HL-60 (cell line): ENCODE measurements around the gene ANO7.

ENCODE experiments used
- CTCF ChIP-seq: IDR thresholded peaks from one replicate; pipeline ENCODE4 v1.5.1; 2011; ENCODE audit warnings: low read length, control low read depth, inconsistent platforms; ENCODE audit not compliant: insufficient read depth
- POLR2AphosphoS5 ChIP-seq: IDR thresholded peaks from 2 replicates; pipeline ENCODE4 v1.6.1; 2012; ENCODE audit warnings: low read depth
- TF ChIP-seq, protein P1 (sequence below): IDR thresholded peaks from 2 replicates; pipeline ENCODE4 v1.6.1; 2012; ENCODE audit warnings: low read depth; ENCODE audit not compliant: insufficient replicate concordance

DNA sequence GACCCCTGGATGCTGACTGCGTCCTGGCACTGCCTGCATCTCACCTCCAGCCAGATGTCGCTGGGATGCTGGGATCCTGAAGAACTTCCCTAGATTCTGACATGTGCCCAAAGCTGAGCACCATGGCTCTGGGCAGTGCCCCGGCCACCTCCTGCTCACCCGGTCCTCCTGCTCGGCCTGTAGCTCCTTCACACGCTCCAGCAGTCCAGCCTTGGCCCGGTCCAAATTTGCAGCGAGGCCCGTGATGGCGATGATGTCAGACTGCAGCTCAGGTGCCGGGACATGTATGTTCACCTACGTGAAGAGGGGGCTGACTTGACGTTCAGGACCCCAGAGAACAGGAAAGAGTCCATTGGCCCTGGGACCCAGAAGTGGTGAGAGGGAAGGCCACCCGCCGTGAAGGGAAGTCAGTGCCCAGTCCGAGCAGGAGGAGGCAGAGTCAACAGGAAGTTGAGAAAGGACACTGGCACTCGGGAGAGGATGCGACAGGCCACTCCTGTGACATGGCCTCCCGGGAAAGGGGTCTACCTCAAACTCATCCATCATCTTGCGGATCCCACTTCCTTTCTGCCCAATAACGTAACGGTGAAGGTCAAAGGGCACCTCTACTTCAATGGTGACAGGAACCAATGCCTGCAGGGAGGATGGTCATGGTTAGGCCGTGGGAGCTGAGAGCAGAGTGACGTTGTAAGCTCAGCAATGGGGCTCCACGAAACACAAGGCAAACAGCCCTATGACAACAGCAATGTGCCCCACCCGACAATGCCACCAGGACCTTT lies 46.7 kb downstream of the ANO7 start:
- no peak for TF ChIP-seq CTCF
- no peak; the same call in 1 of the 2 replicates for TF ChIP-seq POLR2AphosphoS5
- TF ChIP-seq, protein P1, sequence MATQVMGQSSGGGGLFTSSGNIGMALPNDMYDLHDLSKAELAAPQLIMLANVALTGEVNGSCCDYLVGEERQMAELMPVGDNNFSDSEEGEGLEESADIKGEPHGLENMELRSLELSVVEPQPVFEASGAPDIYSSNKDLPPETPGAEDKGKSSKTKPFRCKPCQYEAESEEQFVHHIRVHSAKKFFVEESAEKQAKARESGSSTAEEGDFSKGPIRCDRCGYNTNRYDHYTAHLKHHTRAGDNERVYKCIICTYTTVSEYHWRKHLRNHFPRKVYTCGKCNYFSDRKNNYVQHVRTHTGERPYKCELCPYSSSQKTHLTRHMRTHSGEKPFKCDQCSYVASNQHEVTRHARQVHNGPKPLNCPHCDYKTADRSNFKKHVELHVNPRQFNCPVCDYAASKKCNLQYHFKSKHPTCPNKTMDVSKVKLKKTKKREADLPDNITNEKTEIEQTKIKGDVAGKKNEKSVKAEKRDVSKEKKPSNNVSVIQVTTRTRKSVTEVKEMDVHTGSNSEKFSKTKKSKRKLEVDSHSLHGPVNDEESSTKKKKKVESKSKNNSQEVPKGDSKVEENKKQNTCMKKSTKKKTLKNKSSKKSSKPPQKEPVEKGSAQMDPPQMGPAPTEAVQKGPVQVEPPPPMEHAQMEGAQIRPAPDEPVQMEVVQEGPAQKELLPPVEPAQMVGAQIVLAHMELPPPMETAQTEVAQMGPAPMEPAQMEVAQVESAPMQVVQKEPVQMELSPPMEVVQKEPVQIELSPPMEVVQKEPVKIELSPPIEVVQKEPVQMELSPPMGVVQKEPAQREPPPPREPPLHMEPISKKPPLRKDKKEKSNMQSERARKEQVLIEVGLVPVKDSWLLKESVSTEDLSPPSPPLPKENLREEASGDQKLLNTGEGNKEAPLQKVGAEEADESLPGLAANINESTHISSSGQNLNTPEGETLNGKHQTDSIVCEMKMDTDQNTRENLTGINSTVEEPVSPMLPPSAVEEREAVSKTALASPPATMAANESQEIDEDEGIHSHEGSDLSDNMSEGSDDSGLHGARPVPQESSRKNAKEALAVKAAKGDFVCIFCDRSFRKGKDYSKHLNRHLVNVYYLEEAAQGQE = no peak
